NCI-H2196 treated with DMSO at 0.1 percent for 48 hours (cell line): Measurements from ENCODE around the gene MAP2K4.

Source experiments
- DNase-seq: peaks from one replicate; lab custom pipeline; 2025; ENCODE audit not compliant: unreplicated experiment; lab: John Stamatoyannopoulos, UW

MAP2K4 gene

DNA sequence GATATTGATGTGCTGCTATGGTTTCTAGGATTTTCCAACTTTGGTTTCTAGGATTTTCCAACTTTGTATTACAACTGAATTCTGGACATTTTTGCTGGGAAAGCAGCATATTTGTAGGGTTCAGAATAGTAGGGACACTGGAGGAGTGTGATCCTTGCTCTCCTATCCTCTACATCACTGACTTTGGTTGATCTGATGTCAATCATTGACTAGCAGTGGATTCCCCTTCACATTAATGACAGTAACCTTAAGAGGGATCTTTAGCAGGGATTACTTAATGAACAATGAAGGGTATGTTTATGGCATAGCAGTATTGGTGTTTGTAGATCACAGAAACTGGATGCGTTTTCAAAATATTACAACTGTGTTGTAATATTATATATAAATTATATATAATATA lies 67.4 kb downstream of the MAP2K4 start:
- no peak for DNase-seq

GRCh38 chr17:12089809-12090384 lies 69.2 kb downstream of the MAP2K4 start:
- no peak for DNase-seq

DNA sequence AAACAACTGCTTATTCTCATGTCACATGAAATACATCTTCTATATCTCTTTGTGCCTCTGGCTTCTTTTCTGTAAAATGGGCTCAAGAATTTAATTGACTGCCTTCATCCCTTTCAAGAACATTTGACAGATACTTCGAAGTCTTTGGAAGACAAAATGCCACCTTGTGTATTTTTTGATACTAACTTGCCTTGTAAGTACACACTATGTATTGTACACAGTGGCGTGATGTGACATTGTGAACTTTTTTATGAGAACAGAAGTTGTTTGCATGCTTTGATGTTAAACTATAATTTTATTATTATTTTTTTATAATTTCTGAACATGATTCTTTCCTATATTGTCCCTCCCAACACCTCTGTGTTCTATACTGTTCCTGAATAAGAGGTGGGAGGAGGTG lies 73.7 kb downstream of the MAP2K4 start:
- no peak for DNase-seq

DNA sequence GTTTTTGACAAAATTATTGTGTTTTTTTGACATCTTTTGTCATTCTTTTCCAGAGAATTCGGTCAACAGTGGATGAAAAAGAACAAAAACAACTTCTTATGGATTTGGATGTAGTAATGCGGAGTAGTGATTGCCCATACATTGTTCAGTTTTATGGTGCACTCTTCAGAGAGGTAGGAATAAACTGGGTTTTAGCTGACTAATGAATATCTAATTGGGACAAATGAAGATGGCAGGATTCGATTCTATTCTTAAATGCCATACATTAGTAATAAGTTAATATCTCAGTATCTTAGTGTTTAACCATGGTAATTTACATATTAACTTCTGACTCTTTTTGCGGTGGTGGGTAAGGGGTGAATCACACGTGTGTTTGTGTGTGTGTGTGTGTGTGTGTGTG lies 74.8 kb downstream of the MAP2K4 start:
- no peak for DNase-seq

DNA sequence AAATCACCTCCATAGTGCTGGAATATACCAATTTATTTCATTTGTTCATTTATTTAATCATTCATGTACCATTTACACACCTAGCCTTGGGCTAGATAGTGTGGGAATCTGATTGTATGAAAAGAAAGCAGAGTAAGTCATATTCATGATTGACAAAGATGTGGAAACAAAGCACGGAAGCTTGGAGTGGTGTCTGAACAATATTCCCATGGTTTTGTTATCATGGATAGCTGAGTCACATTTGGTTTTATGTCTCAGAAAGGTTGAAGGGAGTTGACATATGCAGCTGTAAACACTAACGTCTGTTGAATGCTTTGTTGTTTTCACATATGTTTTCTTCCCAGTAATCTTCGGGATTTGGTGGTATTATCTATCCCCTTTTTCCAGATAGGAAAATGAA lies 76.6 kb downstream of the MAP2K4 start:
- DNase-seq, result no peak

DNA sequence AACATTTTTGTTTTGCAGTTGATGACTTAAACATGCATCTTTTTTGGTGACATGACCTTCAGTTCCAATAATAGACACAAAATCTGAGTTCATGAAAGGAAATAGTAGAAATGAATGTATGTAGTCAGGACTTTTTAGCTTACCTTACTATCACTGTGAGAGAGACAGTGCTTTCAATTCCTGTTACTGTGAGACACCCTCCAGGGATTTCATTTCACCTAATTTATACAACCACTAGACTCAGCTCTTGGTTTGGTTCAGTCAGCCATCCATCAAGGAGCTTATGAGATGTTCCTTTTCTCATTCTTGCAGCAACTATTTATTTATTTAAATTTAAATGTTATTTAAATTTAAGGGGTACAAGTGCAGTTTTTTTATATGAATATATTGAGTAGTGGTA lies 77.9 kb downstream of the MAP2K4 start:
- DNase-seq, result no peak

DNA sequence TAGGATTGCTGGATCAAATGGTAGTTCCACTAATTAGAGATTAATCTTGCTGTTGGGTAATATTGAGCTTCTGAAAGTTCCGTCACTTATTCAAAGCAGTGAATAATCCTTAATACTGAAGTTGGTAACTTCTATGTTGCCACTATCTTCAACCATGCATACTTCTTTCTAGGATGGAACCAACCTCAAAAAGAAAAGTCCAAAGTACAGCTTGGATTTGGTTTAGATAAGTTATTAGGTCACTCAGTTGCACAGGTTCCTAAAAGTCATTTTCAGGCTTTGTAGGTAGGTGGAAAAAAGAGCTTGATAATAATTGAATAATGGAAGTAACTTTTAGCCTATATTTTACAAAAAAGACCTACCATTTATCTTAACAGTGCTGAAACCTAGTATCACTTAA lies 78.7 kb downstream of the MAP2K4 start:
- no peak for DNase-seq

GRCh38 chr17:12104831-12105230 lies 84.2 kb downstream of the MAP2K4 start:
- DNase-seq, result no peak

- DNase-seq, result no peak
Measured at GRCh38 chr17:12107905-12108304, 87.2 kb downstream of the MAP2K4 start.

- no peak for DNase-seq
Measured at GRCh38 chr17:12110906-12111305, 90.2 kb downstream of the MAP2K4 start.

DNA sequence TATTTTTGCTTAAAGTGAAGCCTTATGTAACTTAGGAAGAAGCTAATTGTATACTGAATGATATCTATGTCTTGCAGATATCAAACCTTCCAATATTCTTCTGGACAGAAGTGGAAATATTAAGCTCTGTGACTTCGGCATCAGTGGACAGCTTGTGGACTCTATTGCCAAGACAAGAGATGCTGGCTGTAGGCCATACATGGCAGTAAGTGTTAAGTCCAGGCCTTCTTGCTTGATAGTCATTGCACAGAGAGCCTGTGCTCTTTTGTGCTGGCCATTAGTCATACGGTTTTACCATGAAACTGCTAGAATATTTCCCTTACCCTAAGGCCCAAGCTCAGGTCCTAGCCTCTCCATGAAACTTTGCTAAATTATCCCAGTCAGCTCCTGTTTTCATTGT lies 92.5 kb downstream of the MAP2K4 start:
- no peak for DNase-seq

GRCh38 chr17:12114686-12115418 lies 94.2 kb downstream of the MAP2K4 start:
- no peak for DNase-seq

DNA sequence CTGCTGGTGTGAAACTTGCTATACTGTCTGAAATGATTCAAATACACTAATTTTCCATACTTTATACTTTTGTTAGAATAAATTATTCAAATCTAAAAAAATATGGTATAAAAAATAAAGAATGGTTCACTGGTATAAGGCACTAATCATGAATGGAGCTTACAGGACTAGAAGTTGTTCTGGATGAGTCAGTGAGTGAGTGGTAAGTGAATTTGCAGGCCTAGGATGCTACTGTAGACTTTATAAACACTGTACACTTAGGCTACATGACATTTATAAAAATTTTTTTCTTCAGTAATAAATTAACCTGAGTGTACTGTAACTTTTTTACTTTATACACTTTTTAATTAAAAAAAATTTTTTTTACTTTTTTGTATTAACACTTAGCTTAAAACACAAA lies 95.5 kb downstream of the MAP2K4 start:
- no peak for DNase-seq

GRCh38 chr17:12118617-12119016 lies 97.9 kb downstream of the MAP2K4 start:
- DNase-seq, result no peak

GRCh38 chr17:12122075-12122474 lies 101.4 kb downstream of the MAP2K4 start:
- DNase-seq, result no peak

GRCh38 chr17:12127177-12127576 lies 106.5 kb downstream of the MAP2K4 start:
- DNase-seq, result no peak

DNA sequence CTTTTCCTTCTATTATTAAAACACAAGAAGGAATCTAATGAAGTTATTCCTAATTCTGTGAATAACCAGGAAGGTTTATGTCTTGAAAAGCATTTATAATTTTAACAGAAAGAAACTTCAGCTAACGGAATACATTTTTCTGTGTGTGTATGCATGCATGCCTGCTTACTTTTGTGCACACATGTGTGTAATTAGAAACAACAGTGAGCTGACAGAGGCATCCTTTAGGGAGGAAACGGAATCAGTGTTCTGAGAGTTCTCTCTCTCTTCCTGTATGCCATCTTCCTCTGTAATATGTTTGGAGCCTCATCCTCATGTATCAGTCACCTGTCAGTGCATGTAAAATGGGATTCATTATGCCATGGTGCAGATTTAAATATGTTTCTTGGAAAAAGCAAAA lies 107.0 kb downstream of the MAP2K4 start:
- no peak for DNase-seq

GRCh38 chr17:12128946-12129345 lies 108.3 kb downstream of the MAP2K4 start:
- no peak for DNase-seq

- DNase-seq, result no peak
Measured at GRCh38 chr17:12133183-12133582, 112.5 kb downstream of the MAP2K4 start.

GRCh38 chr17:12134101-12134500 lies 113.4 kb downstream of the MAP2K4 start:
- no peak for DNase-seq

DNA sequence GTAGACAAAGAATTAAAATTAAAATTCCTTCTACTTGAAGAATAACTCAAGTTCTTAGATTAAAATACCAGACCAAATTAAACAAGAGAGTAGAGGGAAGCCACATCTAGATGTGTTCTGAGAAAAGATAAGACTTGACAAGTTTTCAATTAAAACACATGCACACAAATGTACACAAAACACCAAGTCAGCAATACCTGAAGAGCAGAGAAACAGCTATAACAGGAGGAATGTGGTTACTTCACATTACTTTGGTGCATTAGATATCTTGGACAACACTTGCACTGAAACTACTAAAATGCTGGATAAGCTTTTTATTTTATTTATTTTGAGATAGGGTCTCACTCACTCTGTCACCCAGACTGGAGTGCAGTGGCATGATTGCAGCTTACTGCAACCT lies 113.9 kb downstream of the MAP2K4 start:
- no peak for DNase-seq

GRCh38 chr17:12136243-12136642 lies 115.6 kb downstream of the MAP2K4 start:
- DNase-seq, result no peak

- no peak for DNase-seq
Measured at GRCh38 chr17:12136646-12137045, 116.0 kb downstream of the MAP2K4 start.
